ACC112 (cell line): ENCODE data around the gene PRPF40B.

Experiments used
- H2AFZ ChIP-seq: fragments of 200-600 bp; sonication (generic); one replicate; pipeline ENCODE4 v1.6.0; 2017; ENCODE audit warnings: antibody characterized with exemption, low read length; ENCODE audit not compliant: unreplicated experiment
- H3K27ac ChIP-seq: fragments of 200-600 bp; sonication (generic); 2 replicates; pipeline ENCODE4 v1.5.1; 2014; ENCODE audit warnings: low read depth, mild to moderate bottlenecking, antibody characterized with exemption, low read length, moderate library complexity
- H3K27me3 ChIP-seq: fragments of 200-600 bp; sonication (generic); 2 replicates; pipeline ENCODE4 v1.6.1; 2014; ENCODE audit warnings: mild to moderate bottlenecking, antibody characterized with exemption, low read length, moderate library complexity, mixed read lengths; ENCODE audit not compliant: insufficient read depth
- H3K36me3 ChIP-seq: fragments of 200-600 bp; sonication (generic); 2 replicates; pipeline ENCODE4 v1.6.1; 2016; ENCODE audit warnings: mild to moderate bottlenecking, antibody characterized with exemption, low read length, moderate library complexity, mixed read lengths; ENCODE audit not compliant: insufficient read depth
- H3K4me1 ChIP-seq: fragments of 200-600 bp; sonication (generic); one replicate; pipeline ENCODE4 v1.6.1; 2016; ENCODE audit warnings: low read length, mixed read lengths; ENCODE audit not compliant: insufficient read depth, unreplicated experiment, control insufficient read depth
- H3K4me3 ChIP-seq: fragments of 200-600 bp; sonication (generic); 2 replicates; pipeline ENCODE4 v1.5.1; 2014; ENCODE audit warnings: mild to moderate bottlenecking, low read depth, low read length
- H3K79me2 ChIP-seq: fragments of 200-600 bp; sonication (generic); one replicate; pipeline ENCODE4 v1.6.0; 2016; ENCODE audit warnings: low read length; ENCODE audit not compliant: control insufficient read depth, unreplicated experiment, insufficient read depth

The PRPF40B gene

DNA sequence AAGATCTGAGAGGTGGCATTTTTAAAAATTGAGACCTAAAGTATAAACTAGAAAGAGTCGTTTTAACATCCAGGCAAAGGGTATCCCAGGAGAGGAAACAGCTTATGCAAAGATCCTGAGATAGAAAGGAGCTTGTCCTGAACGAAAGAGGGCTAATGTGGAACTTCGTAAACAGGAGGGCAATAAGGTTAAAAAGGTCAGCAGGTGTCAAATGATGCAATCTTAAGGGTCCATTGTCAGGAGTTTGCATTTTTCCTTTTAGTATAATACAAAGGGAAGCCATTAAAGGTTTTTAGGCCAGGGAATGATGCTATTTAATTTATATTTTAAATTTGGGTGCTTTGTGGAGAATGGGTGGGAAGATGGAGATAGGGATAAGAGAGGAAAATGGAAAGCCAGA lies 69.5 kb downstream of the PRPF40B start:
- H2AFZ ChIP-seq = no peak overlapping the region
- no peaks in the 10 kb centered on the region for H3K36me3 ChIP-seq
- H3K79me2 ChIP-seq = peaks cover 71% of the 10 kb centered on the region
- no peak overlapping the region for H3K27ac ChIP-seq
- H3K4me1 ChIP-seq = peaks cover 9% of the 10 kb centered on the region
- H3K27me3 ChIP-seq = no peaks in the 10 kb centered on the region
- H3K4me3 ChIP-seq = no peak overlapping the region

DNA sequence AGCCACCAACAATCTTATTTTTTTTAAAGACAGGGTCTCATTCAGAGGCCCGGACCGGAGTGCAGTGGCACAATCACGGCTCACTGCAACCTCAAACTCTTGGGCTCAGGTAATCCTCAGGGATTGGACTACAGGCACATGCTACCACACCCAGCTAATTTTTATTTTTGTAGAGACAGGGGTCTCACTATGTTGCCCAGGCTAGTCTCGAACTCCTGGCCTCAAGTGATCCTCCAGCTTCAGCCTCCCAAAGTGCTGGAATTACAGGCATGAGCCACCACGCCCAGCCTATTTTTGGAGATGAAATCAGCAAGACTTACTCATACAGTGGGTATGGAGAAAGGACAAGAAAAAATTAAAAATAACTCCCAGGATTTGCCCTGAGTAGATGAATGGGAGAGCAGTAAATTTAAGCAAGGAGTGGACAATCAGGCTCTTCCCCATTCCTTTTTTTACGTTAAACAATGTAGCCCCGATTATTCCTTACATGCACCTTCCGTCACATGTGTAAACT lies 70.6 kb downstream of the PRPF40B start:
- peaks cover 68% of the 10 kb centered on the region for H3K79me2 ChIP-seq
- H3K27me3 ChIP-seq = no peaks in the 10 kb centered on the region
- H3K27ac ChIP-seq = no peak overlapping the region
- H2AFZ ChIP-seq = no peak overlapping the region
- no peaks in the 10 kb centered on the region for H3K36me3 ChIP-seq
- no peak overlapping the region for H3K4me3 ChIP-seq
- peaks cover 19% of the 10 kb centered on the region for H3K4me1 ChIP-seq
